Neural cell (in vitro differentiated cells): Measurements from ENCODE around the gene SDK1. TPM values are rescaled to one million over a fixed set of nuclear protein-coding genes. Genes with fewer than 3 reads are reported as not detected.

Source experiments
- H2AFZ ChIP-seq: fragments of 200-600, 300-800 bp; sonication (generic), shearing (Covaris generic); 2 replicates; pipeline ENCODE4 v1.6.0; 2014; ENCODE audit warnings: low read depth, mild to moderate bottlenecking, antibody characterized with exemption, low read length, moderate library complexity
- H3F3A ChIP-seq: fragments of 200-600 bp; shearing (Covaris generic); 2 replicates; pipeline ENCODE4 v1.6.1; 2016; ENCODE audit warnings: mild to moderate bottlenecking, moderate library complexity, mixed read lengths, antibody characterized with exemption, low read length; ENCODE audit not compliant: insufficient read depth, poor library complexity, severe bottlenecking
- H3K27ac ChIP-seq: fragments of 200-600, 300-800 bp; sonication (generic), shearing (Covaris generic); 2 replicates; pipeline ENCODE4 v1.5.1; 2014; ENCODE audit warnings: mild to moderate bottlenecking, low read length, moderate library complexity
- H3K27me3 ChIP-seq: fragments of 300-800, 200-600 bp; sonication (generic), shearing (Covaris generic); 2 replicates; pipeline ENCODE4 v1.6.0; 2014; ENCODE audit warnings: mild to moderate bottlenecking, low read depth, low read length, moderate library complexity; ENCODE audit not compliant: insufficient read depth
- H3K36me3 ChIP-seq: fragments of 300-800, 200-600 bp; sonication (generic), shearing (Covaris generic); 2 replicates; pipeline ENCODE4 v1.5.1; 2014; ENCODE audit warnings: mild to moderate bottlenecking, antibody characterized with exemption, low read length, moderate library complexity; ENCODE audit not compliant: insufficient read depth
- H3K4me2 ChIP-seq: fragments of 300-800, 200-600 bp; sonication (generic), shearing (Covaris generic); 2 replicates; pipeline ENCODE4 v1.6.0; 2014; ENCODE audit warnings: mild to moderate bottlenecking, low read length
- H3K4me3 ChIP-seq: fragments of 300-800, 200-600 bp; sonication (generic), shearing (Covaris generic); 2 replicates; pipeline ENCODE4 v1.5.1; 2014; ENCODE audit warnings: mild to moderate bottlenecking, low read length, moderate library complexity
- H3K79me2 ChIP-seq: fragments of 200-600 bp; shearing (Covaris generic); replicated peaks from 2 replicates; pipeline ENCODE4 v1.6.0; 2014; ENCODE audit warnings: mild to moderate bottlenecking, low read length, moderate library complexity; ENCODE audit not compliant: insufficient read depth
- H3K9ac ChIP-seq: fragments of 300-800, 200-600 bp; sonication (generic), shearing (Covaris generic); 2 replicates; pipeline ENCODE4 v1.6.1; 2016; ENCODE audit warnings: mild to moderate bottlenecking, low read length, mixed read lengths
- H3K9me2 ChIP-seq: fragments of 200-600 bp; shearing (Covaris generic); 2 replicates; pipeline ENCODE4 v1.6.1; 2016; ENCODE audit warnings: mild to moderate bottlenecking, low read length, mixed read lengths; ENCODE audit not compliant: insufficient read depth
- H3K9me3 ChIP-seq: fragments of 200-600, 300-800 bp; sonication (generic), shearing (Covaris generic); 2 replicates; pipeline ENCODE4 v1.6.1; 2016; ENCODE audit warnings: mild to moderate bottlenecking, mixed run types, low read length, moderate library complexity, mixed read lengths
- H4K20me1 ChIP-seq: fragments of 200-600 bp; shearing (Covaris generic); 2 replicates; pipeline ENCODE4 v1.6.1; 2016; ENCODE audit warnings: mild to moderate bottlenecking, mixed run types; ENCODE audit not compliant: insufficient read depth
- EP300 ChIP-seq: fragments of 450-650 bp; conservative IDR thresholded peaks from 2 replicates; pipeline ENCODE4 v1.6.1; 2014; ENCODE audit warnings: antibody characterized with exemption, mild to moderate bottlenecking, moderate library complexity; ENCODE audit not compliant: poor library complexity, severe bottlenecking
- EZH2 ChIP-seq: fragments of 200-600, 300-800 bp; shearing (Covaris generic), sonication (generic); IDR thresholded peaks from 2 replicates; pipeline ENCODE4 v1.6.1; 2014; ENCODE audit warnings: antibody characterized with exemption, low read length, borderline replicate concordance, mild to moderate bottlenecking; ENCODE audit not compliant: insufficient read depth, poor library complexity, severe bottlenecking
- MXI1 ChIP-seq: fragments of 450-650 bp; conservative IDR thresholded peaks from 2 replicates; pipeline ENCODE4 v1.6.1; 2014; ENCODE audit warnings: antibody characterized with exemption, mild to moderate bottlenecking; ENCODE audit not compliant: poor library complexity, severe bottlenecking
- POLR2AphosphoS5 ChIP-seq: IDR thresholded peaks from 2 replicates; pipeline ENCODE4 v1.6.1; 2012
- RAD21 ChIP-seq: fragments of 450-650 bp; conservative IDR thresholded peaks from 2 replicates; pipeline ENCODE4 v1.6.1; 2014; ENCODE audit warnings: antibody characterized with exemption, mild to moderate bottlenecking, moderate library complexity
- SMC3 ChIP-seq: fragments of 450-650 bp; conservative IDR thresholded peaks from 2 replicates; pipeline ENCODE4 v1.6.1; 2014; ENCODE audit warnings: antibody characterized with exemption, mild to moderate bottlenecking, moderate library complexity; ENCODE audit not compliant: poor library complexity
- TAF1 ChIP-seq: IDR thresholded peaks from 2 replicates; pipeline ENCODE4 v1.6.1; 2012; ENCODE audit warnings: low read depth
- polyA plus RNA-seq: library from polyadenylated mRNA; depleted of rRNA; stranded (reverse); fragments of >200 nt; gene quantifications from 2 replicates; pipeline ENCODE4 v1.2.3, GENCODE V29; 2014
- TF ChIP-seq, protein P1 (sequence below): fragments of 450-650 bp; IDR thresholded peaks from 2 replicates; pipeline ENCODE4 v1.5.1; 2014; ENCODE audit warnings: antibody characterized with exemption, mild to moderate bottlenecking, moderate library complexity; ENCODE audit not compliant: poor library complexity, severe bottlenecking
- TF ChIP-seq, protein P2 (sequence below): IDR thresholded peaks from 2 replicates; pipeline ENCODE4 v1.6.1; 2012; ENCODE audit warnings: borderline replicate concordance

The SDK1 gene
- polyA plus RNA-seq, 1 donor from 2014 or later: 2.7 TPM

GRCh38 chr7:3265388-3265787, 35.7 kb upstream of the SDK1 start:
- H4K20me1 ChIP-seq: no peaks in the 10 kb centered on the region

DNA sequence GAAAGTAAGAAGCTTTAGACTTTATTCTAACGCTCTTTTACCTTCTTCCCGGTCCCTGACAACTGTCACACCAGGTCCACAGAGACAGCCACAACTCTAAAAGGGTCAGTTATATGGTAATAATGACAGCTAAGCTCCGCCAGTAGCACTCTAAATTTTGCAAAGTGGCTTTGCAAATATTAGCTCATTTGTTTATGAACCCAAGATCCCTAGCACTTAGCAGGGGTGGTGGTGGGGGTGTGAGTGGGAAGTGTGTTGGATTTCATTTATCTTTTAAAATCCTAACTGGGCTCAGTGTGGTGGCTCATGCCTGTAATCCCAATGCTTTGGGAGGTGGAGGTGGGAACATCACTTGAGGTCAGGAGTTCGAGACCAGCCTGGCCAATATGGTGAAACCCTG, 34.8 kb upstream of the SDK1 start:
- Histone ChIP-seq H3K9me2 (no peaks in the 10 kb centered on the region), H3K9ac (no peak overlapping the region), H3K9me3 (no peaks in the 10 kb centered on the region), H3K36me3 (no peaks in the 10 kb centered on the region), H3K4me3 (no peak overlapping the region), H3K27ac (no peak overlapping the region), H3K27me3 (no peaks in the 10 kb centered on the region), H2AFZ (no peak overlapping the region), H3K79me2 (no peaks in the 10 kb centered on the region), H3K4me2 (no peak overlapping the region), H4K20me1 (no peaks in the 10 kb centered on the region), H3F3A (no peaks in the 10 kb centered on the region)
- TF ChIP-seq RAD21 (no peak), EP300 (no peak), TAF1 (no peak), MXI1 (no peak), POLR2AphosphoS5 (no peak), SMC3 (no peak), EZH2 (no peak)
- TF ChIP-seq, protein P1, sequence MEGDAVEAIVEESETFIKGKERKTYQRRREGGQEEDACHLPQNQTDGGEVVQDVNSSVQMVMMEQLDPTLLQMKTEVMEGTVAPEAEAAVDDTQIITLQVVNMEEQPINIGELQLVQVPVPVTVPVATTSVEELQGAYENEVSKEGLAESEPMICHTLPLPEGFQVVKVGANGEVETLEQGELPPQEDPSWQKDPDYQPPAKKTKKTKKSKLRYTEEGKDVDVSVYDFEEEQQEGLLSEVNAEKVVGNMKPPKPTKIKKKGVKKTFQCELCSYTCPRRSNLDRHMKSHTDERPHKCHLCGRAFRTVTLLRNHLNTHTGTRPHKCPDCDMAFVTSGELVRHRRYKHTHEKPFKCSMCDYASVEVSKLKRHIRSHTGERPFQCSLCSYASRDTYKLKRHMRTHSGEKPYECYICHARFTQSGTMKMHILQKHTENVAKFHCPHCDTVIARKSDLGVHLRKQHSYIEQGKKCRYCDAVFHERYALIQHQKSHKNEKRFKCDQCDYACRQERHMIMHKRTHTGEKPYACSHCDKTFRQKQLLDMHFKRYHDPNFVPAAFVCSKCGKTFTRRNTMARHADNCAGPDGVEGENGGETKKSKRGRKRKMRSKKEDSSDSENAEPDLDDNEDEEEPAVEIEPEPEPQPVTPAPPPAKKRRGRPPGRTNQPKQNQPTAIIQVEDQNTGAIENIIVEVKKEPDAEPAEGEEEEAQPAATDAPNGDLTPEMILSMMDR: no peak
- TF ChIP-seq, protein P2, sequence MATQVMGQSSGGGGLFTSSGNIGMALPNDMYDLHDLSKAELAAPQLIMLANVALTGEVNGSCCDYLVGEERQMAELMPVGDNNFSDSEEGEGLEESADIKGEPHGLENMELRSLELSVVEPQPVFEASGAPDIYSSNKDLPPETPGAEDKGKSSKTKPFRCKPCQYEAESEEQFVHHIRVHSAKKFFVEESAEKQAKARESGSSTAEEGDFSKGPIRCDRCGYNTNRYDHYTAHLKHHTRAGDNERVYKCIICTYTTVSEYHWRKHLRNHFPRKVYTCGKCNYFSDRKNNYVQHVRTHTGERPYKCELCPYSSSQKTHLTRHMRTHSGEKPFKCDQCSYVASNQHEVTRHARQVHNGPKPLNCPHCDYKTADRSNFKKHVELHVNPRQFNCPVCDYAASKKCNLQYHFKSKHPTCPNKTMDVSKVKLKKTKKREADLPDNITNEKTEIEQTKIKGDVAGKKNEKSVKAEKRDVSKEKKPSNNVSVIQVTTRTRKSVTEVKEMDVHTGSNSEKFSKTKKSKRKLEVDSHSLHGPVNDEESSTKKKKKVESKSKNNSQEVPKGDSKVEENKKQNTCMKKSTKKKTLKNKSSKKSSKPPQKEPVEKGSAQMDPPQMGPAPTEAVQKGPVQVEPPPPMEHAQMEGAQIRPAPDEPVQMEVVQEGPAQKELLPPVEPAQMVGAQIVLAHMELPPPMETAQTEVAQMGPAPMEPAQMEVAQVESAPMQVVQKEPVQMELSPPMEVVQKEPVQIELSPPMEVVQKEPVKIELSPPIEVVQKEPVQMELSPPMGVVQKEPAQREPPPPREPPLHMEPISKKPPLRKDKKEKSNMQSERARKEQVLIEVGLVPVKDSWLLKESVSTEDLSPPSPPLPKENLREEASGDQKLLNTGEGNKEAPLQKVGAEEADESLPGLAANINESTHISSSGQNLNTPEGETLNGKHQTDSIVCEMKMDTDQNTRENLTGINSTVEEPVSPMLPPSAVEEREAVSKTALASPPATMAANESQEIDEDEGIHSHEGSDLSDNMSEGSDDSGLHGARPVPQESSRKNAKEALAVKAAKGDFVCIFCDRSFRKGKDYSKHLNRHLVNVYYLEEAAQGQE: no peak

More at GRCh38 chr7:3265388-3265787, 35.7 kb upstream of the SDK1 start:
- Histone ChIP-seq H3K79me2 (no peaks in the 10 kb centered on the region), H2AFZ (no peak overlapping the region), H3K9me2 (no peaks in the 10 kb centered on the region), H3K36me3 (no peaks in the 10 kb centered on the region), H3K27me3 (no peaks in the 10 kb centered on the region), H3K4me3 (no peak overlapping the region), H3K4me2 (no peak overlapping the region), H3K9me3 (no peaks in the 10 kb centered on the region), H3K9ac (no peak overlapping the region), H3K27ac (no peak overlapping the region), H3F3A (no peaks in the 10 kb centered on the region)
- TF ChIP-seq, protein P1: no peak
- TF ChIP-seq POLR2AphosphoS5 (no peak), RAD21 (no peak), EP300 (no peak), MXI1 (no peak), SMC3 (no peak)
- TF ChIP-seq, protein P2: no peak
